ENCODE results near the gene CRELD2.

CRELD2 gene

GRCh38 chr22:49917974-49918910, at the start of gene CRELD2, which contains the start of gene ALG12:
Gene CRELD2, plus strand, starts transcription at chr22:49918634. Its CDS starts 136 bp downstream, at chr22:49918770.
Gene ALG12, minus strand, starts transcription at chr22:49918438. Its CDS starts 4,673 bp downstream, at chr22:49913765.
- peak; percentile 96 to 98 for DNase-seq

GRCh38 chr22:49869086-49869830, 49.2 kb upstream of the CRELD2 start:
- no peak for DNase-seq

- no peak for DNase-seq
These were observed 48.4 kb upstream of the CRELD2 start for GRCh38 chr22:49869845-49870712.

GRCh38 chr22:49871482-49871881, 47.0 kb upstream of the CRELD2 start:
- no peak for DNase-seq

- no peak for DNase-seq
These were observed 46.1 kb upstream of the CRELD2 start for GRCh38 chr22:49872347-49872746.

- DNase-seq = no peak
These were observed 45.0 kb upstream of the CRELD2 start for GRCh38 chr22:49873228-49873940.

GRCh38 chr22:49877642-49878041, 40.8 kb upstream of the CRELD2 start:
- DNase-seq = no peak

- DNase-seq = no peak
These were observed 40.2 kb upstream of the CRELD2 start for GRCh38 chr22:49878206-49878605.

- no peak for DNase-seq
These were observed 38.6 kb upstream of the CRELD2 start for GRCh38 chr22:49879871-49880270.

GRCh38 chr22:49880281-49880680, 38.2 kb upstream of the CRELD2 start:
- no peak for DNase-seq

- no peak for DNase-seq
These were observed 36.6 kb upstream of the CRELD2 start for GRCh38 chr22:49881856-49882255.

GRCh38 chr22:49882519-49883293, 35.7 kb upstream of the CRELD2 start:
- peak in 1 of 2 donors; percentile 7 for DNase-seq

- no peak for DNase-seq
These were observed 35.2 kb upstream of the CRELD2 start for GRCh38 chr22:49883294-49883640.

GRCh38 chr22:49884075-49884474, 34.4 kb upstream of the CRELD2 start:
- DNase-seq = no peak

GRCh38 chr22:49884503-49885260, 33.8 kb upstream of the CRELD2 start:
- DNase-seq = no peak

GRCh38 chr22:49885281-49885680, 33.2 kb upstream of the CRELD2 start:
- no peak for DNase-seq

GRCh38 chr22:49885881-49886280, 32.6 kb upstream of the CRELD2 start:
- DNase-seq = no peak

GRCh38 chr22:49886346-49887063, 31.9 kb upstream of the CRELD2 start:
- DNase-seq = no peak

- DNase-seq = no peak
These were observed 31.4 kb upstream of the CRELD2 start for GRCh38 chr22:49887064-49887451.

- no peak for DNase-seq
These were observed 30.7 kb upstream of the CRELD2 start for GRCh38 chr22:49887702-49888101.
